ENCODE measurements around the gene PRKAG2. TPM values are rescaled to one million over a fixed set of nuclear protein-coding genes. Genes with fewer than 3 reads are reported as not detected.

Gene PRKAG2
- polyA plus RNA-seq, 3 donors = 29.2 to 59.8 (median 30.9) TPM

GRCh38 chr7:151867912-151868311 is 9.0 kb downstream of the PRKAG2 start:
- intact Hi-C loops (cut with micrococcal nuclease) = no loop called here
- 68% methylated on average over 6 of the region's 6 CpGs for WGBS (ENCODE audit: insufficient coverage)

GRCh38 chr7:151866761-151867655 is 9.9 kb downstream of the PRKAG2 start:
- Histone ChIP-seq H3K9ac (ENCODE audit: insufficient read depth, low read length, poor library complexity, severe bottlenecking) (no peak overlapping the region), H3K27me3 (ENCODE audit: control insufficient read depth in 2 of 2, insufficient read depth in 2 of 2, low read length in 2 of 2) (no peaks in the 10 kb centered on the region), H3K4me2 (replicated peaks; ENCODE audit: extremely low read depth, low read length, poor library complexity, severe bottlenecking) (no peak overlapping the region), H3K27ac (ENCODE audit: low read depth in 1 of 2, low read length in 2 of 2) (peak overlapping the region; percentile 6 to 23), H3K36me3 (replicated peaks in 1 of 2; ENCODE audit: control insufficient read depth in 1 of 2, insufficient read depth in 2 of 2, low read length in 2 of 2) (peaks cover 0 to 27% of the 10 kb centered on the region in 2 donors), H2AFZ (ENCODE audit: insufficient read depth, low read depth, low read length, poor library complexity, severe bottlenecking) (no peak overlapping the region), H3K9me3 (replicated peaks in 1 of 2; ENCODE audit: control insufficient read depth in 1 of 2, insufficient read depth in 1 of 2, low read length in 2 of 2) (no peaks in the 10 kb centered on the region), H4K20me1 (ENCODE audit: insufficient read depth, low read length) (peaks cover 99% of the 10 kb centered on the region), H3K79me2 (ENCODE audit: insufficient read depth, low read length) (peaks cover 97% of the 10 kb centered on the region), H3K4me1 (ENCODE audit: control insufficient read depth in 1 of 2, insufficient read depth in 2 of 2, low read length in 2 of 2) (peaks cover 41 to 60% of the 10 kb centered on the region in 2 donors), H3K4me3 (replicated peaks in 1 of 3; ENCODE audit: low read depth in 2 of 3, low read length in 3 of 3) (no peak overlapping the region)
- H3K27me3 Mint-ChIP-seq (ENCODE audit: low read depth in 3 of 3) = no peaks in the 10 kb centered on the region
- no peaks in the 10 kb centered on the region for H3K9me3 Mint-ChIP-seq
- H3K36me3 Mint-ChIP-seq = peaks cover 37 to 42% of the 10 kb centered on the region in 2 donors
- H3K4me3 Mint-ChIP-seq = no peak overlapping the region
- TF ChIP-seq CTCF (IDR thresholded peaks at IDR 0.05) = no peak
- no peak for DNase-seq
- peaks cover 66% of the 10 kb centered on the region for H3K4me1 Mint-ChIP-seq
- peak overlapping the region in 3 of 7 donors; percentile 30 to 74 (median 42) for H3K27ac Mint-ChIP-seq
- 85% methylated on average over 10 of the region's 18 CpGs for WGBS (ENCODE audit: insufficient coverage)
- intact Hi-C loops (cut with micrococcal nuclease) = no loop called here

More at GRCh38 chr7:151867912-151868311, 9.0 kb downstream of the PRKAG2 start:
- DNase-seq = no peak
- Histone ChIP-seq H3K9me3 (replicated peaks in 1 of 2; ENCODE audit: control insufficient read depth in 1 of 2, insufficient read depth in 1 of 2, low read length in 2 of 2) (no peaks in the 10 kb centered on the region), H3K27me3 (ENCODE audit: control insufficient read depth in 2 of 2, insufficient read depth in 2 of 2, low read length in 2 of 2) (no peaks in the 10 kb centered on the region), H4K20me1 (ENCODE audit: insufficient read depth, low read length) (peaks cover 99% of the 10 kb centered on the region), H3K27ac (ENCODE audit: low read depth in 1 of 2, low read length in 2 of 2) (peak overlapping the region in 1 of 2 donors; percentile 23), H3K9ac (ENCODE audit: insufficient read depth, low read length, poor library complexity, severe bottlenecking) (no peak overlapping the region), H2AFZ (ENCODE audit: insufficient read depth, low read depth, low read length, poor library complexity, severe bottlenecking) (no peak overlapping the region), H3K4me3 (replicated peaks in 1 of 3; ENCODE audit: low read depth in 2 of 3, low read length in 3 of 3) (no peak overlapping the region), H3K4me2 (replicated peaks; ENCODE audit: extremely low read depth, low read length, poor library complexity, severe bottlenecking) (no peak overlapping the region), H3K79me2 (ENCODE audit: insufficient read depth, low read length) (peaks cover 97% of the 10 kb centered on the region), H3K4me1 (ENCODE audit: control insufficient read depth in 1 of 2, insufficient read depth in 2 of 2, low read length in 2 of 2) (peaks cover 42 to 69% of the 10 kb centered on the region in 2 donors), H3K36me3 (replicated peaks in 1 of 2; ENCODE audit: control insufficient read depth in 1 of 2, insufficient read depth in 2 of 2, low read length in 2 of 2) (peaks cover 0 to 34% of the 10 kb centered on the region in 2 donors)
- Mint-ChIP-seq H3K27ac (peak overlapping the region in 1 of 7 donors; percentile 31), H3K9me3 (no peaks in the 10 kb centered on the region), H3K36me3 (peaks cover 34 to 43% of the 10 kb centered on the region in 2 donors), H3K4me3 (no peak overlapping the region), H3K4me1 (peaks cover 68% of the 10 kb centered on the region), H3K27me3 (ENCODE audit: low read depth in 3 of 3) (no peaks in the 10 kb centered on the region)
- TF ChIP-seq CTCF (IDR thresholded peaks at IDR 0.05) = no peak
